H7 (cell line): Measurements from ENCODE around the gene OSBPL7. TPM values are rescaled to one million over a fixed set of nuclear protein-coding genes. Genes with fewer than 3 reads are reported as not detected.

Experiments used
- DNase-seq: peaks from one replicate; pipeline ENCODE4 v3.0.0; 2012
- H3K27me3 ChIP-seq: 2 replicates; pipeline ENCODE4 v1.6.0; 2011; ENCODE audit warnings: mild to moderate bottlenecking, low read length; ENCODE audit not compliant: control insufficient read depth, insufficient read depth
- H3K36me3 ChIP-seq: replicated peaks from 2 replicates; pipeline ENCODE4 v1.5.1; 2011; ENCODE audit warnings: low read length; ENCODE audit not compliant: control insufficient read depth, insufficient read depth
- H3K4me3 ChIP-seq: 2 replicates; pipeline ENCODE4 v1.5.1; 2011; ENCODE audit warnings: low read depth, mild to moderate bottlenecking, control low read depth, low read length, moderate library complexity; ENCODE audit not compliant: insufficient read depth
- total RNA-seq: library from RNA; depleted of rRNA; stranded (reverse); fragments of >200 nt; shearing (Covaris generic); gene quantifications from 2 replicates; pipeline ENCODE4 v1.2.3, GENCODE V29; 2014

OSBPL7 gene
- total RNA-seq, 1 experiment from 2014 or later, result 11.3 TPM

- peak overlapping the region; percentile 45; the same call in 1 of the 2 replicates for H3K4me3 ChIP-seq
- peaks cover 92% of the 10 kb centered on the region for H3K27me3 ChIP-seq
- DNase-seq, result no peak
- no peaks in the 10 kb centered on the region for H3K36me3 ChIP-seq
Observed at GRCh38 chr17:47852113-47852949, 30.7 kb upstream of the OSBPL7 start.

- H3K4me3 ChIP-seq, result peak overlapping the region; percentile 45; the same call in 1 of the 2 replicates
- peak; percentile 76 for DNase-seq
- peaks cover 97% of the 10 kb centered on the region for H3K27me3 ChIP-seq
- H3K36me3 ChIP-seq, result no peaks in the 10 kb centered on the region
Observed at GRCh38 chr17:47851764-47852112, 30.1 kb upstream of the OSBPL7 start.

DNA sequence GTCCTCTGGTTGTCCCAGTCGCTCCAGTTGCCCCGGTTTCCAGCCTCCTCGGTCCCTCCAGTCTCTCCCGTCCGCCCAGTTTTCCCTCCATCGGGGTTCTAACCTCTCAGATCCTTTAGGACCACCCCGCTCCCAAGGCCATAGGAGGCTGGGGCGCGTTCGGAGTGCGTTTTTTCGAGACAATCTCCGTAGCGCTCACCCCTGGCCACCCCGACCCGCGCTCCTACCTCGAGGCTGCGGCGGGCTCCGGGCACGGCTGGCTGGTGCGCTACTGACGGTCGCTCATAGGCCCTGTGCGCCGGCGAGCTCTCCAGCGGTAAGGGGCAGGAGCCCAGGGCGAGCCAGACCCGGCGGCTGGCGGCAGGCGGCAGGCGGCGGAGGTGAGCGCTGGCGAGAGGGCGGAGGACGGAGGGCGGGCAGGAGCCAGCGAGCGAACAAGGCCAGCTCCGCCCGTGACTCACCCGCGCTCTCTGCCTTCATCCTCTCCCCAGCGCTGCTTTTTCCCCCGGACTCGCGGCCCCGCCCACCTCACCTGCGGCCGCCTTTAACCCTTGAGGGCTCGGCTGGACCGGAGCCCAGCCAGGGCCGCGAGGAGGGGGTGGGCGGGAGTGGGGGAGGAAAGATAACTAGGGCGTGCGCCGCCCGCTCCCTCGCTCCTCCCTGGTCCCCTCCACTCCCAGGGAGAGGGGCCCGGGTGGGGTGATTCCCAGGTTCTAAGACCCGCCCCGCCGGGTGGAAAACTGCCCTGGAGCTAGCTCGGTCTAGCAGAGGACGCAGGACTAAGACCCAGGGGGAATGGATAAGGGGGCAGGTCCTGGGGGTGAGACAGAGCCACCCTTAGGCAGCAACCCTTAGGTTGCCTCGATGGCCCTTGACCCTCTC lies 29.3 kb upstream of the OSBPL7 start, which contains the start of gene SP6:
SP6 (minus strand) TSS at position 472 of the 882 bp plus-strand sequence. CDS start 2,734 bp downstream, outside the sequence.
- Histone ChIP-seq H3K4me3 (peak within 1 kb of the TSS; percentile 45), H3K27me3 (peaks cover 98% of the 10 kb centered on the region), H3K36me3 (no peaks in the 10 kb centered on the region)
- DNase-seq, result peak; percentile 96

GRCh38 chr17:47850373-47850691 lies 28.7 kb upstream of the OSBPL7 start:
- no peak for DNase-seq
- no peaks in the 10 kb centered on the region for H3K36me3 ChIP-seq
- peaks cover 98% of the 10 kb centered on the region for H3K27me3 ChIP-seq
- peak overlapping the region; percentile 45 for H3K4me3 ChIP-seq

GRCh38 chr17:47848198-47848513 lies 26.6 kb upstream of the OSBPL7 start:
- Histone ChIP-seq H3K36me3 (no peaks in the 10 kb centered on the region), H3K4me3 (peak overlapping the region; percentile 43), H3K27me3 (peaks cover 88% of the 10 kb centered on the region)
- DNase-seq, result peak; percentile 79

GRCh38 chr17:47847341-47848197 lies 26.0 kb upstream of the OSBPL7 start:
- Histone ChIP-seq H3K27me3 (peaks cover 82% of the 10 kb centered on the region), H3K4me3 (peak overlapping the region; percentile 43), H3K36me3 (no peaks in the 10 kb centered on the region)
- peak; percentile 92 for DNase-seq

GRCh38 chr17:47846716-47847340 lies 25.2 kb upstream of the OSBPL7 start:
- H3K4me3 ChIP-seq, result peak overlapping the region; percentile 19; the same call in 1 of the 2 replicates
- DNase-seq, result peak; percentile 78
- no peaks in the 10 kb centered on the region for H3K36me3 ChIP-seq
- H3K27me3 ChIP-seq, result peaks cover 74% of the 10 kb centered on the region

- Histone ChIP-seq H3K4me3 (no peak overlapping the region), H3K36me3 (no peaks in the 10 kb centered on the region), H3K27me3 (peaks cover 68% of the 10 kb centered on the region)
- no peak for DNase-seq
Observed at GRCh38 chr17:47845716-47846075, 24.1 kb upstream of the OSBPL7 start.

DNA sequence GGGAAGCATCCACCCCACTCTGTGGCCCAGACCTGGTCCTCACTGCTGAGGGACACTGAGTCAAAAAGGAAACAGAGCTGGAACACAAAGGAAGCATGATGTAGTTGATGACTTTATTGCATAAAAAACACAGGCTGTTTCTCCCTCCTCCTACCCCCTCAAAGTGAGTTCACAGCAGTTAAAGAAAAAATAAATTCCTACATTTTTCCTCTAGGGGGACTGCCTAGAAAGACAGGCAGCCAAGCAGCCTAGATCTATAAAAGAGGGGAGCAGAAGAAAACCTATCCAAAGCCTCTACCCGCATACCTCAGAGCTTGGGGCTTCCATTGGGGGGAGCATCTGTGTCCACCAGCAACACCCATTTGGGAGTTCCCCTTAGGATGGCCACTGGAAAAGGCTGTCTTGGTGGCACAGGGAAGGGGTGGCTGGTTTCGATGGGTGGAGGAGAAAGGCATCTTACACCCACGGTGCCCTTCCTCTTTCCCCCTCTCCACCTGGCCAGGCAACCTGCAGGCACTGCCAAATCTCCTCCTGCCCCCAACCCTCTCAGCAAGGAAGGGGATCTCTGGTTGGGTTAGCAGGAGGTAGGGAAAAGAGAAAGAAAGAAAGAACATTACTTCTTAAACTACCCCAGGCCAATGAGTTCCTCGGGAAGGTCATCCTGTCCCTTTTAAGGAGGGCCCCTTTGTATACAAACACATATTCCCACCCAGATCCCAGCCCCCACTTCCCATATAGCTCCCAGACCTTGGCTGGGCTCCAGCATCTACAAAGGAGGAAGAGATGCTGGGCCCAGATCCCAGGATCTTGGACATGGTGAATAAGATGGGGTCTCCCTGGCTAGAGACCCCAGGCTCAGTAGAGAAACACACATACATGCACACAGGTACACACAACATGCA lies 23.5 kb upstream of the OSBPL7 start:
- Histone ChIP-seq H3K27me3 (peaks cover 65% of the 10 kb centered on the region), H3K4me3 (no peak overlapping the region), H3K36me3 (no peaks in the 10 kb centered on the region)
- peak; percentile 68 for DNase-seq

GRCh38 chr17:47844227-47844626 lies 22.6 kb upstream of the OSBPL7 start:
- Histone ChIP-seq H3K27me3 (peaks cover 57% of the 10 kb centered on the region), H3K36me3 (no peaks in the 10 kb centered on the region), H3K4me3 (no peak overlapping the region)
- no peak for DNase-seq

DNA sequence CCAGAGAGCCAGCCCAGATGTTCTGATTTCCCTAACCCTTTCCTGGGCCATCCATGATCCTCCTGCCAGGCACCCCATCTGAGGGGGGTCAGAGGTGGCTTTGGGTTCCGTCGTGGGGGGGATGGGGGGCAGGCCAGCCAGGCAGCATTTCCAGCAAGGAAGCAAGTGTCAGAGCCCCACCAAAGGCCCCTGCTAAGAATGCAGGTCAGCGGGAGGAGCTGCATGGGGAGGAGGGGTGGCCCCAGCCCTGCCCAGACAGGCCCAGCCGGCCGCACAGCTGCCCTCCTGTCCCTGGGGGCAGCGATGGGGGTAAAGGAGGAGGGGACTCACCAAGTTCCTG lies 21.8 kb upstream of the OSBPL7 start:
- Histone ChIP-seq H3K27me3 (peaks cover 48% of the 10 kb centered on the region), H3K36me3 (no peaks in the 10 kb centered on the region; the same call in 1 of the 2 replicates), H3K4me3 (no peak overlapping the region)
- peak; percentile 74 for DNase-seq

- no peak for DNase-seq
- Histone ChIP-seq H3K4me3 (peak overlapping the region; percentile 92; the same call in 1 of the 2 replicates), H3K36me3 (peaks cover 2% of the 10 kb centered on the region), H3K27me3 (peaks cover 31% of the 10 kb centered on the region)
Observed at GRCh38 chr17:47841488-47842291, 20.1 kb upstream of the OSBPL7 start.
